ENCODE results near the gene FBN3.
"Not testable (repeated sequence)": the region's sequence is repeated elsewhere in the genome, so short reads cannot be mapped to it uniquely, and the experiment has no call there.

FBN3 gene

GRCh38 chr19:8030960-8031359 lies 118.4 kb downstream of the FBN3 start:
- H3K27me3 ChIP-seq (replicated peaks; ENCODE audit: control insufficient read depth, insufficient read depth, low read length): no peaks in the 10 kb centered on the region
- H3K36me3 ChIP-seq (ENCODE audit: control insufficient read depth, insufficient read depth, low read length): no peaks in the 10 kb centered on the region
- DNase-seq (ENCODE audit: extremely low read depth, insufficient read length): no peak
- H3K4me3 ChIP-seq (replicated peaks; ENCODE audit: low read depth, low read length): no peak overlapping the region
- TF ChIP-seq CTCF (IDR thresholded peaks at IDR 0.05; ENCODE audit: insufficient read depth, low read length, poor library complexity, severe bottlenecking): no peak

- Histone ChIP-seq H3K36me3 (ENCODE audit: control insufficient read depth, insufficient read depth, low read length) (no peaks in the 10 kb centered on the region), H3K4me3 (replicated peaks; ENCODE audit: low read depth, low read length) (no peak overlapping the region), H3K27me3 (replicated peaks; ENCODE audit: control insufficient read depth, insufficient read depth, low read length) (no peaks in the 10 kb centered on the region)
- TF ChIP-seq CTCF (IDR thresholded peaks at IDR 0.05; ENCODE audit: insufficient read depth, low read length, poor library complexity, severe bottlenecking): no peak
- DNase-seq (ENCODE audit: extremely low read depth, insufficient read length): no peak
Measured at GRCh38 chr19:8028951-8029491, 120.4 kb downstream of the FBN3 start.

DNA sequence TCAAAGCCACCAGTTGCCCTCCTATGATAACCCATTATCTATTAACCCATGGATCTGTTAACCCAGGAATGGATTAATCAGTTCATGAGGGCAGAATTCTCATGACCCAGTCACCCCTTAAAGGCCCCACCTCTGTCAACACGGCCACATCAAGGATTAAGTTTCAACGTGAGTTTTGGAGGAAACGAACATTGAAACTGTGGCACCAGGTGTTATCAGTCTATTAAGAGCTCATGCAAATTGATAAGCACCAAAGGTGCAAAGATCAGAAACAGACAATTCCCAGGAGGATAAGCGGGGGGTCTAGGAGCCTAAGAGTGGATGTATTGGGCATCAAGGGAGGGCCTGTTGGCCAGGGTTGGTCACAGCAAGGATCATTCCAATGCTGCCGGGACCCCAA lies 124.1 kb downstream of the FBN3 start:
- Histone ChIP-seq H3K36me3 (ENCODE audit: control insufficient read depth, insufficient read depth, low read length) (no peaks in the 10 kb centered on the region), H3K27me3 (replicated peaks; ENCODE audit: control insufficient read depth, insufficient read depth, low read length) (no peaks in the 10 kb centered on the region), H3K4me3 (replicated peaks; ENCODE audit: low read depth, low read length) (no peak overlapping the region)
- no peak for DNase-seq (ENCODE audit: extremely low read depth, insufficient read length)
- TF ChIP-seq CTCF (IDR thresholded peaks at IDR 0.05; ENCODE audit: insufficient read depth, low read length, poor library complexity, severe bottlenecking): no peak

DNA sequence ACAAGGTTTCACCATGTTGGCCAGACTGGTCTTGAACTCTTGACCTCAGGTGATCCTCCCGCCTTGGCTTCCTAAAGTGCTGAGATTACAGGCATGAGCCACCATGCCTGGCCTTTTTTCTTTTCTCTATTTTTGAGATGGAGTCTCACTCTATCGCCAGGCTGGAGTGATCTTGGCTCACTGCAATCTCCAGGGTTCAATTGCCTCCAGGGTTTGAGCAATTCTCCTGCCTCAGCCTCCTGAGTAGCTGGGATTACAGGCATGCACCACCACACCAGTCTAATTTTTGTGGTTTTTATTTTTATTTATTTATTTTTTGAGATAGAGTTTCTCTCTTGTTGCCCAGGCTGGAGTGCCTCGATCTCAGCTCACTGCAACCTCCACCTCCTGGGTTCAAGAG lies 125.1 kb downstream of the FBN3 start:
- DNase-seq (ENCODE audit: extremely low read depth, insufficient read length); H3K36me3 ChIP-seq (ENCODE audit: control insufficient read depth, insufficient read depth, low read length); H3K27me3 ChIP-seq (replicated peaks; ENCODE audit: control insufficient read depth, insufficient read depth, low read length); H3K4me3 ChIP-seq (replicated peaks; ENCODE audit: low read depth, low read length): not testable (repeated sequence)

- no peaks in the 10 kb centered on the region for H3K27me3 ChIP-seq (replicated peaks; ENCODE audit: control insufficient read depth, insufficient read depth, low read length)
- no peak for DNase-seq (ENCODE audit: extremely low read depth, insufficient read length)
- no peak for TF ChIP-seq CTCF (IDR thresholded peaks at IDR 0.05; ENCODE audit: insufficient read depth, low read length, poor library complexity, severe bottlenecking)
Measured at GRCh38 chr19:8023371-8023770, 126.0 kb downstream of the FBN3 start.

GRCh38 chr19:8022275-8022674 lies 127.1 kb downstream of the FBN3 start:
- TF ChIP-seq CTCF (IDR thresholded peaks at IDR 0.05; ENCODE audit: insufficient read depth, low read length, poor library complexity, severe bottlenecking): no peak
- DNase-seq (ENCODE audit: extremely low read depth, insufficient read length): no peak
- no peaks in the 10 kb centered on the region; the same call in 1 of the 2 replicates for H3K36me3 ChIP-seq (ENCODE audit: control insufficient read depth, insufficient read depth, low read length)
- H3K4me3 ChIP-seq (replicated peaks; ENCODE audit: low read depth, low read length): no peak overlapping the region
- no peaks in the 10 kb centered on the region for H3K27me3 ChIP-seq (replicated peaks; ENCODE audit: control insufficient read depth, insufficient read depth, low read length)

More at GRCh38 chr19:8023371-8023770, 126.0 kb downstream of the FBN3 start:
- no peak overlapping the region for H3K4me3 ChIP-seq (replicated peaks; ENCODE audit: low read depth, low read length)
- H3K36me3 ChIP-seq (ENCODE audit: control insufficient read depth, insufficient read depth, low read length): no peaks in the 10 kb centered on the region

All from GM06990 (cell line).